Measurements from ENCODE around the gene PRIMA1.

DNA sequence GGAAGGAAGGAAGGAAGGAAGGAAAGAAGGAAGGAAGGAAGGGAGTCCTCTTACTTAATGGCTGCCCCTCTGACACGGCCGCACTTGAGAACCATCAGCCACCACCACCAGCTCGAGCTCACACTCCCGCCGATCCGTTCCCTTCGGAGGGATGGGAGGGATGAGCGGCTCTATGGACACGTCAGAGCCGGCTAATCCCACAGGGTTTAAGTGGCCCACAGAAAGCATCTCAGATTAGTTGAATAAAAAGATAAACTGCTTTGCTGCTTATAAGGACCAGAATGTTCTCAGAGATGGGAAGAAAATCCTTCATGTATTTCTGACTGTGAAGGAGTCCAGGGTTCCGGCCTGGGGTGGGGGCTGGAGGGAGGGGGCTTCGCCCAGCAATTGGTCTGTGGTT, 31.1 kb downstream of the PRIMA1 start:
- TF ChIP-seq GATA2 (IDR thresholded peaks at IDR 0.05; ENCODE audit: low read depth, low read length) (no peak), GATA3 (IDR thresholded peaks at IDR 0.05; ENCODE audit: low read depth, low read length) (no peak)
